HEK293T (cell line): ENCODE data around the gene PTPRD.

Experiments used
- ARNT ChIP-seq: fragments of 450-650 bp; IDR thresholded peaks from 2 replicates; pipeline ENCODE4 v1.6.1; 2017; ENCODE audit warnings: mild to moderate bottlenecking
- BHLHE40 ChIP-seq: fragments of 450-650 bp; IDR thresholded peaks from 2 replicates; pipeline ENCODE4 v1.6.1; 2016; ENCODE audit warnings: mild to moderate bottlenecking, moderate library complexity, borderline replicate concordance
- ELF4 ChIP-seq: fragments of 450-650 bp; IDR thresholded peaks from 2 replicates; pipeline ENCODE4 v1.6.1; 2017; ENCODE audit warnings: antibody characterized with exemption
- FOXK2 ChIP-seq: fragments of 450-650 bp; IDR thresholded peaks from 2 replicates; pipeline ENCODE4 v1.6.1; 2016; ENCODE audit warnings: mild to moderate bottlenecking
- FOXM1 ChIP-seq: fragments of 450-650 bp; IDR thresholded peaks from 2 replicates; pipeline ENCODE4 v1.6.1; 2017; ENCODE audit warnings: mild to moderate bottlenecking, borderline replicate concordance
- NFRKB ChIP-seq: fragments of 450-650 bp; IDR thresholded peaks from 2 replicates; pipeline ENCODE4 v1.6.1; 2016; ENCODE audit warnings: mild to moderate bottlenecking, moderate library complexity
- SP1 ChIP-seq: fragments of 450-650 bp; IDR thresholded peaks from 2 replicates; pipeline ENCODE4 v1.6.1; 2017
- SUZ12 ChIP-seq: fragments of 450-650 bp; IDR thresholded peaks from 2 replicates; pipeline ENCODE4 v1.6.1; 2016; ENCODE audit warnings: mild to moderate bottlenecking
- TARDBP ChIP-seq: fragments of 450-650 bp; IDR thresholded peaks from 2 replicates; pipeline ENCODE4 v1.6.1; 2016
- TF ChIP-seq, protein P1 (sequence below): fragments of 450-650 bp; IDR thresholded peaks from 2 replicates; pipeline ENCODE4 v1.6.1; 2016

DNA sequence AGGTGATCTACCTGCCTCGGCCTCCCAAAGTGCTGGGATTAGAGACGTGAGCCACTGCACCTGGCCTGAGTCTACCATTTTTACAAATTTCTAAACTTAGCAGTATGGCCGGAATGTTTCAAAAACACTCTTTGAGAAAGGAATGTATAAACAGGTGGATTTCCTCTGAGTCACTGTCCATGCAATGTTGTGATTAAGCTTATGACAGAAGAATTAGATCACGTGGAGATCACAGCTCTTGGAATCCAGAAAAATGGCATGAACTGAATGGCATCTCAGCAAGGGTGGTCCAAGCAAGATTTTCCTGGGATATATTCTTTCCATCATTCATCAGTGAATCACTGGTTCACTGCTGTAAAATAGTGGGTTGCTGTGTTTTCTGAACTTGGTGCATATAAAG, 865.0 kb downstream of the PTPRD start:
- TF ChIP-seq FOXM1 (no peak), TARDBP (no peak), SP1 (no peak), ELF4 (no peak), ARNT (no peak), FOXK2 (no peak), BHLHE40 (no peak), SUZ12 (no peak), NFRKB (no peak)
- TF ChIP-seq, protein P1, sequence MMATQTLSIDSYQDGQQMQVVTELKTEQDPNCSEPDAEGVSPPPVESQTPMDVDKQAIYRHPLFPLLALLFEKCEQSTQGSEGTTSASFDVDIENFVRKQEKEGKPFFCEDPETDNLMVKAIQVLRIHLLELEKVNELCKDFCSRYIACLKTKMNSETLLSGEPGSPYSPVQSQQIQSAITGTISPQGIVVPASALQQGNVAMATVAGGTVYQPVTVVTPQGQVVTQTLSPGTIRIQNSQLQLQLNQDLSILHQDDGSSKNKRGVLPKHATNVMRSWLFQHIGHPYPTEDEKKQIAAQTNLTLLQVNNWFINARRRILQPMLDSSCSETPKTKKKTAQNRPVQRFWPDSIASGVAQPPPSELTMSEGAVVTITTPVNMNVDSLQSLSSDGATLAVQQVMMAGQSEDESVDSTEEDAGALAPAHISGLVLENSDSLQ, result no peak
